Sigmoid colon (tissue), 4 donors: Measurements from ENCODE around the gene LYRM4.

ENCODE experiments used
- CTCF ChIP-seq, 4 experiments: fragments of 450-650 bp in 3 of 4; fragments of 200-600 bp in 1 of 4; IDR thresholded peaks; one replicate each; pipeline ENCODE4 v1.5.1; 2016 to 2019; ENCODE audit warnings: antibody characterized with exemption in 4 of 4, mild to moderate bottlenecking in 3 of 4, moderate library complexity in 2 of 4
- EP300 ChIP-seq, 4 donors: sonication (generic); formaldehyde crosslinking; IDR thresholded peaks; one replicate each; pipeline ENCODE4 v1.6.1; 2017; ENCODE audit warnings: antibody characterized with exemption in 4 of 4
- POLR2A ChIP-seq, 2 donors: fragments of 450-650 bp; IDR thresholded peaks; one replicate each; pipeline ENCODE4 v1.6.1; 2016; ENCODE audit warnings: antibody characterized with exemption in 2 of 2, mild to moderate bottlenecking in 2 of 2, moderate library complexity in 2 of 2
- POLR2AphosphoS5 ChIP-seq, 4 donors: sonication (generic); formaldehyde crosslinking; IDR thresholded peaks; one replicate each; pipeline ENCODE4 v1.6.1; 2017; ENCODE audit warnings: antibody characterized with exemption in 4 of 4

- no peak for TF ChIP-seq EP300 (IDR thresholded peaks at IDR 0.05)
- TF ChIP-seq CTCF (IDR thresholded peaks at IDR 0.05) = no peak
- TF ChIP-seq POLR2AphosphoS5 (IDR thresholded peaks at IDR 0.05) = no peak
- no peak for TF ChIP-seq POLR2A (IDR thresholded peaks at IDR 0.05)
Measured at GRCh38 chr6:5107341-5107740, 153.4 kb downstream of the LYRM4 start.
